GM13976 (cell line): ENCODE data around the gene PSMA5.

Experiments
- DNase-seq: peaks from one replicate; pipeline ENCODE4 v3.0.0; 2012; ENCODE audit warnings: low spot score
- CTCF ChIP-seq: IDR thresholded peaks from 2 replicates; pipeline ENCODE4 v1.5.1; 2012; ENCODE audit warnings: borderline replicate concordance, mild to moderate bottlenecking; ENCODE audit not compliant: insufficient read depth; ENCODE audit errors: extremely low read depth, missing control alignments, control extremely low read depth
- in situ Hi-C: fragments of 300-500 bp; cut with MboI; formaldehyde crosslinking; loops from one replicate; pipeline ENCODE4 v1.12.0; 2022; ENCODE audit warnings: low sequenced_read_pairs, mixed read lengths, inconsistent platforms; ENCODE audit not compliant: unreplicated experiment

The PSMA5 gene

DNA sequence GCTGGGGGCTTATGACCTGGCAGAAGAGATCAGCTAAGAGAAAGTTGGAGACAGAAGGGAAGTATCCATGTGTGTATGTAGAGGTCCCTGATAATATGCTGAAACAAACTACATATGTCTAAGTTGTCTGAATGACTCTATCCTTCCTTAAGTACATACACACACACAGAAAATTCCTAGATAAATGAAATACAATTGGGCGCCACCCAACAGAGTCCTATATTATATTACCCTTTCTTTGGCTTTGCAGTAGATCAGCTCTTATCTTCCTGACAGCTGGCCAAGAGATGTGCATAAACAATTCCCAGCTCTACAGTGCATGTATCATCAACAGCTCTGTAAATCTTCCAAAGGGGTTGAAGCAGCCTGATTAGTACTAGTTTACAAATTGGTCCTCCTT, 68.6 kb downstream of the PSMA5 start:
- no peak for TF ChIP-seq CTCF
- in situ Hi-C loops, result no loop called here
- no peak for DNase-seq

- no peak for TF ChIP-seq CTCF
- DNase-seq, result no peak
- in situ Hi-C loops, result no loop called here
Measured at GRCh38 chr1:109356915-109357314, 69.3 kb downstream of the PSMA5 start.

DNA sequence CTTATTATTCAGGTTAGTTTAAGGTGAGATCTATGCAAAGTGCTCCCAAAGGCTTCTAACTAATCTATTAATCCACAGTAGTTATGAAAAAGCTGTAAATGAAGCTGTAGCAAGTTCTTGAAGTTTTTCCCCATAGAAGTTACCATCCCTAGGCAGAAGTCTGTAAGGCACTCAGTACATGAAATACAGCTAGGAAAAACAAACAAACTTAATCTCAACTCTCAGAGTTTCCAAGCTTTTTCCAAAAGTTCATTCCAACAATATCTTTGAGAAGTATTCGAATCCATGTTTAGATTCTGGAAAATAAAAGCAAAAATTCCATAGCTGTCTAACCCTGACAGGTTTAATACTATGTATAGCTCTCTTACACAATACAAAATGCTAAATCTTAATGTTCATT, 69.7 kb downstream of the PSMA5 start:
- DNase-seq, result no peak
- in situ Hi-C loops, result no loop called here
- TF ChIP-seq CTCF, result no peak

DNA sequence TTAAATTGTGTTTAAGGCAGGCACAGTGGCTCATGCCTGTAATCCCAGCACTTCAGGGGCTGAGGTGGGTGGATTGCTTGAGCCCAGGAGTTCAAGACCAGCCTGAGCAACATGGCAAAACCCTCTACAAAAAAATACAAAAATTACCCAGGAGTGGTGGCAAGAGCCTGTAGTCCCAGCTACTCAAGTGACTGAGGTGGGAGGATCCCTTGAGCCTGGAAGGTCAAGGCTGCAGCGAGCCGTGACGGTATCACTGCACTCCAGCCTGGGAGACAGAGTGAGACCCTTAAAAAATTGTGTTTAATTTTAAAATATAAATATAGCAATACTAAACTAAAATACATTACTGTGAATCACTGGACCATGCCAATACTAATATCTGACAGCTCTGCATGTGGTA, 71.3 kb downstream of the PSMA5 start:
- TF ChIP-seq CTCF, result no peak
- DNase-seq, result no peak
- in situ Hi-C loops, result no loop called here

DNA sequence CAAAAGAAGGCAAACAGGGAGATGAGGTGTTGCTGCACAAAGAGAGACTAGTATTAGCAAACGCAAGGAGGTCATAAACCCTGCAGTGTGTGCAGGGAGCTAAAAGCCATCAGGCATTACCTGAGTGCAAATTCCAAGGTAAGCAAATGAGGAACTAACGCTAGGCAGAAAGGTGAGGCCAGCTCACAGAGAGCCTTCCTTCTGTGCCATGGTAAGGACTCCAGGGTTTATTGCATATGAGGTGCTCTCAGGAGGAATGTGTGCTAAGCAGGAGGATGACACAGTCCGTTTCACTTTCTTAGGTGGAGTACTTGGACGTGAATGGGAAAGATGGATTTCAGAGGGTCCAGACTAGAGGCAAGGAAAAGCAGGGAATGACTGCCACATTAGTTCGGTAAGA, 74.8 kb downstream of the PSMA5 start:
- in situ Hi-C loops, result no loop called here
- no peak for DNase-seq
- TF ChIP-seq CTCF, result no peak

- in situ Hi-C loops, result no loop called here
- DNase-seq, result no peak
- TF ChIP-seq CTCF, result no peak
Measured at GRCh38 chr1:109350655-109351054, 75.6 kb downstream of the PSMA5 start.

- in situ Hi-C loops, result no loop called here
- DNase-seq, result no peak
- no peak for TF ChIP-seq CTCF
Measured at GRCh38 chr1:109350182-109350581, 76.1 kb downstream of the PSMA5 start.
